ENCODE results near the gene AUTS2. TPM values are rescaled to one million over a fixed set of nuclear protein-coding genes. Genes with fewer than 3 reads are reported as not detected.

Gene AUTS2
- polyA plus RNA-seq, 3 donors: 0.08 to 0.35 TPM; not detected in 1

DNA sequence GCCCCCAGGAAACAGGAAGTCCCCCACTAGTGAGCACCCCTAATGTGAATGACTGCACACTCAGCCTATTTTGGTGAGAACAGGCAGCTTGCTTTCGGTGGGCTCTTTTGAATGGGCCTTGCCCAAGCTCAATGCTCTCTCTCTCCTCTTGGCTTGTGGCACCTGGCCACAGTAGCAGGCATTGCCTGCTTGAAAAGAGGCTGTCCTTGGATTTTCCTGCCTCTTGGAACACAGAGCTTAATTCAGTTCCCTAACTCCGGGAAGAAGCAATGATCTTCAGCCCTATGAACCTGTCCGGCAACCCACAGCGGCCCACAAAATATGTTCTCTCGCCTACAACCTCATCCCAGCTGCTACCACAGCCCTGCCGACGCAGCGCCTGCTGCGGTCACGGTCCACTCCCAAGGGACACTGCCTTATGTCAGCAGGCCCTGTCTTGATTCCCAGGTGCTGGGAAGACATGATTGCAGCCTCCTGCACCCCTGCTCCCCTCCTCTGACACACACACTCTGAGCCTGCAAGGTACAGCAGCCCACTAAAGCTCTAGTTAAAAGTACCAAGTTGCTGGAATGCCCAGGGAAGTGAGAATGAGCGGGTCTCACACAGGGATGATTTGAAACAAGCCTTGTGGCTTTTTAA is 818.2 kb downstream of the AUTS2 start:
- Histone ChIP-seq H3K9me3 (replicated peaks in 1 of 2; ENCODE audit: control insufficient read depth in 1 of 2, insufficient read depth in 1 of 2, low read length in 2 of 2) (no peaks in the 10 kb centered on the region), H3K27me3 (ENCODE audit: control insufficient read depth in 2 of 2, insufficient read depth in 2 of 2, low read length in 2 of 2) (no peaks in the 10 kb centered on the region), H3K9ac (ENCODE audit: insufficient read depth, low read length, poor library complexity, severe bottlenecking) (no peak overlapping the region), H3K4me1 (ENCODE audit: control insufficient read depth in 1 of 2, insufficient read depth in 2 of 2, low read length in 2 of 2) (no peaks in the 10 kb centered on the region), H2AFZ (ENCODE audit: insufficient read depth, low read depth, low read length, poor library complexity, severe bottlenecking) (no peak overlapping the region), H3K27ac (ENCODE audit: low read depth in 1 of 2, low read length in 2 of 2) (no peak overlapping the region), H3K36me3 (replicated peaks in 1 of 2; ENCODE audit: control insufficient read depth in 1 of 2, insufficient read depth in 2 of 2, low read length in 2 of 2) (no peaks in the 10 kb centered on the region), H3K79me2 (ENCODE audit: insufficient read depth, low read length) (no peaks in the 10 kb centered on the region), H3K4me2 (replicated peaks; ENCODE audit: extremely low read depth, low read length, poor library complexity, severe bottlenecking) (no peak overlapping the region), H4K20me1 (ENCODE audit: insufficient read depth, low read length) (no peaks in the 10 kb centered on the region), H3K4me3 (replicated peaks in 1 of 3; ENCODE audit: low read depth in 2 of 3, low read length in 3 of 3) (no peak overlapping the region)
- intact Hi-C loops (cut with micrococcal nuclease): no loop called here
- TF ChIP-seq CTCF (IDR thresholded peaks at IDR 0.05): no peak
- Mint-ChIP-seq H3K27ac (no peak overlapping the region), H3K9me3 (peaks cover 0 to 1% (median 0%) of the 10 kb centered on the region in 7 donors), H3K4me3 (no peak overlapping the region), H3K4me1 (no peaks in the 10 kb centered on the region), H3K27me3 (ENCODE audit: low read depth in 3 of 3) (peaks cover 0 to 2% (median 2%) of the 10 kb centered on the region in 3 donors), H3K36me3 (no peaks in the 10 kb centered on the region)
- 88% methylated on average over 10 of the region's 11 CpGs for WGBS (ENCODE audit: insufficient coverage)
- no peak for DNase-seq

- H3K9me3 Mint-ChIP-seq: peaks cover 0 to 1% (median 0%) of the 10 kb centered on the region in 7 donors
- no peak for DNase-seq
- 94% methylated on average over 15 of the region's 16 CpGs for WGBS (ENCODE audit: insufficient coverage)
- Histone ChIP-seq H4K20me1 (ENCODE audit: insufficient read depth, low read length) (no peaks in the 10 kb centered on the region), H3K27ac (ENCODE audit: low read depth in 1 of 2, low read length in 2 of 2) (no peak overlapping the region), H3K36me3 (replicated peaks in 1 of 2; ENCODE audit: control insufficient read depth in 1 of 2, insufficient read depth in 2 of 2, low read length in 2 of 2) (no peaks in the 10 kb centered on the region), H3K4me1 (ENCODE audit: control insufficient read depth in 1 of 2, insufficient read depth in 2 of 2, low read length in 2 of 2) (no peaks in the 10 kb centered on the region), H3K4me2 (replicated peaks; ENCODE audit: extremely low read depth, low read length, poor library complexity, severe bottlenecking) (no peak overlapping the region), H3K27me3 (ENCODE audit: control insufficient read depth in 2 of 2, insufficient read depth in 2 of 2, low read length in 2 of 2) (no peaks in the 10 kb centered on the region), H3K9ac (ENCODE audit: insufficient read depth, low read length, poor library complexity, severe bottlenecking) (no peak overlapping the region), H3K4me3 (replicated peaks in 1 of 3; ENCODE audit: low read depth in 2 of 3, low read length in 3 of 3) (no peak overlapping the region), H3K79me2 (ENCODE audit: insufficient read depth, low read length) (no peaks in the 10 kb centered on the region), H2AFZ (ENCODE audit: insufficient read depth, low read depth, low read length, poor library complexity, severe bottlenecking) (no peak overlapping the region), H3K9me3 (replicated peaks in 1 of 2; ENCODE audit: control insufficient read depth in 1 of 2, insufficient read depth in 1 of 2, low read length in 2 of 2) (no peaks in the 10 kb centered on the region)
- no peak overlapping the region for H3K27ac Mint-ChIP-seq
- no peaks in the 10 kb centered on the region for H3K36me3 Mint-ChIP-seq
- intact Hi-C loops (cut with micrococcal nuclease): no loop called here
- no peaks in the 10 kb centered on the region for H3K4me1 Mint-ChIP-seq
- peaks cover 0 to 2% (median 2%) of the 10 kb centered on the region in 3 donors for H3K27me3 Mint-ChIP-seq (ENCODE audit: low read depth in 3 of 3)
- no peak for TF ChIP-seq CTCF (IDR thresholded peaks at IDR 0.05)
- H3K4me3 Mint-ChIP-seq: no peak overlapping the region
These were observed 818.8 kb downstream of the AUTS2 start for GRCh38 chr7:70416986-70417655.

Data from CD14-positive monocyte (primary cell).